Mammary epithelial cell (primary cell): ENCODE data around the gene CBFA2T3.

Experiments
- CTCF ChIP-seq, 2 donors: IDR thresholded peaks in 1 of 2; conservative IDR thresholded peaks in 1 of 2; 2 replicates each; pipeline ENCODE4 v1.5.1; 2011 to 2012; ENCODE audit warnings: inconsistent platforms in 2 of 2, low read length in 2 of 2, mild to moderate bottlenecking in 2 of 2, control low read depth in 1 of 2, low read depth in 1 of 2; ENCODE audit not compliant: insufficient read depth in 1 of 2; ENCODE audit errors: extremely low read depth in 1 of 2
- EZH2 ChIP-seq: IDR thresholded peaks from 2 replicates; pipeline ENCODE4 v1.6.1; 2012; ENCODE audit warnings: low read length, inconsistent platforms, borderline replicate concordance

DNA sequence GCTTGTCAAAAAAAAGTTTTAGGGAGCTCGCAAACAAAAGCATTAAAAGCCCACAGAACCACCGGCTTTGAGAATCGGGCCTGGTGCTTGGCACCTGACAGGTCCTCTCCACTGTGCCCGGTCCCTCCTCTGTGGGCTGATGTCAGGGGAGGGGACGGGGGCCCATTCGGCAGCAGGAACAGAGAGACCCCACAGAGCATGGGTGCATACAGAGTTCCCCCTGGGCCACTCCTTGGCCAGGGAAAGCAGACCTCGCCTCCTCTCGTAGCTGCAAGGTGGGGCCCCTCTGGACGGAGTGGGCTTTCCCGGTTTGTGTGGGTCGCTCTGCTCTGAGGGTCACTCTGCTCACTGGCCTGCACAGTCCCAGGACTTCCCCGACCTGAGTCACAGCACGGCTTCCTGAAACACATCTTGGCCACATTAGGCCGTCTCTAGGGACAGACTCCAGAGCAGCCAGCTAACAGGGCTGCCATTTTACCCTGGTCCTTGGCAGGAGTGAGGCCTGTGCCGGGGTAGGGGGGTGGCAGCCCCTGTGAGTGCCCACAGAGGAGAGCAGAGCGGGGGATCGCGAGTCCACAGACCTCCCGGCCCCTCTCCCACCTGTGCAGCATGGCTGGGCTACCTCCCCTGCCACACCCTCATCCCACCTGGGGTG lies 11.1 kb downstream of the CBFA2T3 start:
- no peak for TF ChIP-seq EZH2
- no peak for TF ChIP-seq CTCF (conservative IDR thresholded peaks at IDR 0.05 in 1 of 2, IDR thresholded peaks at IDR 0.05 in 1 of 2; ENCODE audit: extremely low read depth in 1 of 2, insufficient read depth in 1 of 2, low read depth in 1 of 2, low read length in 2 of 2)
